Measurements from ENCODE around the gene ILDR2. TPM values are rescaled to one million over a fixed set of nuclear protein-coding genes. Genes with fewer than 3 reads are reported as not detected.

The ILDR2 gene
- total and polyA plus RNA-seq, 2 donors (not counting 3 experiments of a cell fraction or from before 2014, with no cell fraction given): not detected

- Histone ChIP-seq H3K4me3 (replicated peaks in 1 of 3; ENCODE audit: insufficient read depth in 1 of 3, low read depth in 1 of 3, low read length in 3 of 3) (no peak overlapping the region), H3K27ac (ENCODE audit: insufficient read depth, low read depth, low read length) (no peak overlapping the region), H3K27me3 (ENCODE audit: control insufficient read depth in 2 of 2, insufficient read depth in 2 of 2, low read length in 2 of 2) (peaks cover 21 to 34% of the 10 kb centered on the region in 2 experiments), H3K36me3 (ENCODE audit: control insufficient read depth in 2 of 2, extremely low read depth in 1 of 2, insufficient read depth in 2 of 2, low read length in 2 of 2) (no peaks in the 10 kb centered on the region), H3K4me2 (ENCODE audit: insufficient read depth, low read length) (no peak overlapping the region), H2AFZ (ENCODE audit: low read depth, low read length) (no peak overlapping the region), H3K9me3 (replicated peaks; ENCODE audit: control insufficient read depth, insufficient read depth, low read length) (no peaks in the 10 kb centered on the region), H3K9ac (replicated peaks; ENCODE audit: extremely low read depth, insufficient read depth, low read length) (no peak overlapping the region), H3K79me2 (ENCODE audit: control insufficient read depth, insufficient read depth, low read length) (no peaks in the 10 kb centered on the region), H4K20me1 (replicated peaks; ENCODE audit: control insufficient read depth, extremely low read depth, insufficient read depth, low read length) (no peaks in the 10 kb centered on the region), H3K9me1 (replicated peaks; ENCODE audit: control insufficient read depth, extremely low read depth, insufficient read depth, low read length) (no peaks in the 10 kb centered on the region), H3K4me1 (ENCODE audit: control insufficient read depth, extremely low read depth, insufficient read depth, low read length) (peaks cover 5% of the 10 kb centered on the region)
- BruUV-seq (replicated peaks): no TSS peak
- intact Hi-C loops (cut with micrococcal nuclease): no loop called here
- ChIA-PET POLR2A (no interaction called here), CTCF (interaction anchor here (2.0 kb wide), 1 partner anchor 69 kb away, joined by 6 read pairs; no protein-coding TSS in a partner anchor)
- dilution Hi-C loops (cut with MboI; ENCODE audit: extremely low pct_ligation_motif_present, low sequenced_read_pairs): no loop called here
- TF ChIP-seq FOS (IDR thresholded peaks at IDR 0.05; ENCODE audit: borderline replicate concordance, insufficient read depth, low read length) (no peak), JUN (IDR thresholded peaks at IDR 0.05; ENCODE audit: borderline replicate concordance, insufficient read depth, insufficient read length, low read depth) (no peak), GATA2 (IDR thresholded peaks at IDR 0.05; ENCODE audit: insufficient read depth, insufficient read length, low read depth, low read length) (no peak), EZH2 (IDR thresholded peaks at IDR 0.05; ENCODE audit: borderline replicate concordance, low read depth, low read length, severe bottlenecking) (no peak), POLR2A (IDR thresholded peaks at IDR 0.05; ENCODE audit: low read depth, low read length) (no peak), MAX (IDR thresholded peaks at IDR 0.05; ENCODE audit: insufficient read depth, insufficient read length) (no peak), POLR2AphosphoS5 (IDR thresholded peaks at IDR 0.05; ENCODE audit: insufficient read depth, low read depth, low read length) (no peak), MYC (IDR thresholded peaks at IDR 0.05; ENCODE audit: low read depth, low read length) (no peak)
- TF ChIP-seq, protein P1, sequence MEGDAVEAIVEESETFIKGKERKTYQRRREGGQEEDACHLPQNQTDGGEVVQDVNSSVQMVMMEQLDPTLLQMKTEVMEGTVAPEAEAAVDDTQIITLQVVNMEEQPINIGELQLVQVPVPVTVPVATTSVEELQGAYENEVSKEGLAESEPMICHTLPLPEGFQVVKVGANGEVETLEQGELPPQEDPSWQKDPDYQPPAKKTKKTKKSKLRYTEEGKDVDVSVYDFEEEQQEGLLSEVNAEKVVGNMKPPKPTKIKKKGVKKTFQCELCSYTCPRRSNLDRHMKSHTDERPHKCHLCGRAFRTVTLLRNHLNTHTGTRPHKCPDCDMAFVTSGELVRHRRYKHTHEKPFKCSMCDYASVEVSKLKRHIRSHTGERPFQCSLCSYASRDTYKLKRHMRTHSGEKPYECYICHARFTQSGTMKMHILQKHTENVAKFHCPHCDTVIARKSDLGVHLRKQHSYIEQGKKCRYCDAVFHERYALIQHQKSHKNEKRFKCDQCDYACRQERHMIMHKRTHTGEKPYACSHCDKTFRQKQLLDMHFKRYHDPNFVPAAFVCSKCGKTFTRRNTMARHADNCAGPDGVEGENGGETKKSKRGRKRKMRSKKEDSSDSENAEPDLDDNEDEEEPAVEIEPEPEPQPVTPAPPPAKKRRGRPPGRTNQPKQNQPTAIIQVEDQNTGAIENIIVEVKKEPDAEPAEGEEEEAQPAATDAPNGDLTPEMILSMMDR (IDR thresholded peaks at IDR 0.05; ENCODE audit: extremely low read depth in 1 of 2, insufficient read depth in 1 of 2, low read depth in 1 of 2, low read length in 2 of 2): no peak
- no peak for DNase-seq (ENCODE audit: low read depth, low spot score)
- FAIRE-seq: no peak
These were observed 3.5 kb upstream of the ILDR2 start for GRCh38 chr1:166978821-166979220.
